Measurements from ENCODE around the gene KRT77.
"Not testable (repeated sequence)": the region's sequence is repeated elsewhere in the genome, so short reads cannot be mapped to it uniquely, and the experiment has no call there.

Gene KRT77

DNA sequence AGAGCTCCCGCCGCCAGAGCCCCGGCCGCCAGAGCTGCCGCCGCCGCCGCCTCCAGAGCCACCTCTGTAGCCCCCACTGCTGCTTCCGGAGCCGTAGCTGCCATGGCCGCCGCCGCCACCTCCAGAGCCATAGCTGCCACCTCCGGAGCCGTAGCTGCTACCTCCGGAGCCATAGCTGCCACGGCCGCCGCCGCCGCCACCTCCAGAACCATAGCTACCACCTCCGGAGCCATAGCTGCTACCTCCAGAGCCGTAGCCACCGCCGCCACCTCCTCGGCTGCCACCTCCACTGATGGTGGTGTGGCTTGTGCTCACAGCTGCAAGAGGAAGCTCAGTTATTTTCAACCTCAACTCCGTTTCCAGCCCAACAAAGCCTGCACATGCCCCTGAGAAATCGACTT is 28.0 kb downstream of the KRT77 start:
- no peak for DNase-seq (ENCODE audit: low read depth)

DNA sequence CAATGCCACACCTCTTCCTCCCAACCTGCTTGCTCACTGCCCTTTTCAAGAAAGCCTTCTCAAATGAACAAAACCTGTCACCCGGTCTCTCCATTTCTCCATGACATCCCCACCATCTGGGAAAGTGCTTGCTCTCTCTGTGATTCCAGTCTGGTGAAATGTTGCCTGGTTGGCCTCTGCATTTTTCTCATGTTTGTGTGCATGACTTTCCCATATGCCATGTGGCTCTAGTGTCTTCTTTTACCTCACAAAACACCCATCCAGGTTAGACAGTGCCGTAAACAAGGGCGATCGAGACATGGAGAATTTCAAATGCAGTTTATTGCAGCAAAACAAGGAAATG is 28.9 kb downstream of the KRT77 start:
- no peak for DNase-seq (ENCODE audit: low read depth)

- no peak for DNase-seq (ENCODE audit: low read depth)
These were observed 29.5 kb downstream of the KRT77 start for GRCh38 chr12:52673713-52674432.

DNA sequence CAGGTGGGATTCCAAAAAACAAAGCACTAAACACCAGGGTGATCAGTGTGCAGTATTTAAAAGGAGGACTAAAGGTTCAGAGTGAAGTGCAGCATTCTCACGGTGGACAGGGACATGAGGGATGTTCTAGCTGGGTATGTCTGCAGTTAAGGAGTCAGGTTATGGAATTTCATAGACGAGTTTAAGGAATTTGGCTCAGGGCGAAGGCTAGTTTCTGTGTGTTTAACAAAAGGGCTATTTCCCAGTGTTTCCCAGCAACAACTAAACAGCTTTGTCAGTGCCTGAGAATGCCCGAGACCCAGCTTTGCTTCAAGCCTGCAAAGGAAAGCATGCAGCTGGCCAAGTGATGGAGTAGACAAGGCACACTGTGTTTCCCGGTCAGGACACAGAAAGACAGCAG is 30.1 kb downstream of the KRT77 start:
- DNase-seq (ENCODE audit: low read depth): no peak

GRCh38 chr12:52672321-52672933 is 30.9 kb downstream of the KRT77 start:
- peak; percentile 37 for DNase-seq (ENCODE audit: low read depth)

- DNase-seq (ENCODE audit: low read depth): no peak
These were observed 32.4 kb downstream of the KRT77 start for GRCh38 chr12:52670961-52671360.

DNA sequence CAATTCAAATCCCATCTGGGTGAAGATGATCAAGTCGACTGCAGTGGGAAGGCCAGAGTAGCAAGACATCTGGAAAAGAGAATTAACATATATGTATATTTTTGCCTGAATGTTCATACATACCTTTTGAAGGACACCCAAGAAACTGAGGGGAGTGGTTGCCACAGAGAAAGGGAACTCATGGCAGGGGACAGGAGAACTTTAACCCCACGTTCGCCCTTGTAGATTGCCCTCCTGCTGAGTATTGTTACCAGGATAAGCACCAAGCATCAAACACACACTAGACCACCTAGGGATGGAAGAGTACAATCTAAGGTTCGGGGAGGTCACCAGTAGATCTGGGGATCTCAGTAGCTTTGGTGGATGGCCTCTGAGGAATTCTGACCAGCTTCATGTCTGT is 32.8 kb downstream of the KRT77 start:
- DNase-seq (ENCODE audit: low read depth): no peak

- not testable (repeated sequence) for DNase-seq (ENCODE audit: low read depth)
These were observed 33.4 kb downstream of the KRT77 start for GRCh38 chr12:52669941-52670340.

- DNase-seq (ENCODE audit: low read depth): no peak
These were observed 33.9 kb downstream of the KRT77 start for GRCh38 chr12:52669426-52669825.

- DNase-seq (ENCODE audit: low read depth): no peak
These were observed 35.4 kb downstream of the KRT77 start for GRCh38 chr12:52667931-52668330.

DNA sequence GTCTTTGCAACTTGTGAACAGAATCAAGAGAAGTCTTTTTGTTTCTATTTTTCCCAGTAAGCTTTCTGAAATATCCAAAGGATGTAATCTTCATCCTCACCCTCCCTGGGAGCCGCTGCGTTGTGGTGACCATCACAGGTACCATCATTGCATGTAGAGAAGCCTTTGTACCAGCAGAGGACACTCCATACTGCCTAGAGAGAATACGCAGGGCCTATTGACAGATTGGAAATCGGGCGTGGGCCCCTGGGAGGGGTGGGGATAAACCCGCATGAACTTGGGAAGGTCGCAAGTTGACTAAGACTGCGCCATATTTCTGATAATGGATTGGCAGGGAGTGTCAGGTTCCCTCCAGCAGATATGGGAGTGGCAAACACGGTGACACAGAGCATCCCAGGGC is 35.8 kb downstream of the KRT77 start:
- no peak for DNase-seq (ENCODE audit: low read depth)

DNA sequence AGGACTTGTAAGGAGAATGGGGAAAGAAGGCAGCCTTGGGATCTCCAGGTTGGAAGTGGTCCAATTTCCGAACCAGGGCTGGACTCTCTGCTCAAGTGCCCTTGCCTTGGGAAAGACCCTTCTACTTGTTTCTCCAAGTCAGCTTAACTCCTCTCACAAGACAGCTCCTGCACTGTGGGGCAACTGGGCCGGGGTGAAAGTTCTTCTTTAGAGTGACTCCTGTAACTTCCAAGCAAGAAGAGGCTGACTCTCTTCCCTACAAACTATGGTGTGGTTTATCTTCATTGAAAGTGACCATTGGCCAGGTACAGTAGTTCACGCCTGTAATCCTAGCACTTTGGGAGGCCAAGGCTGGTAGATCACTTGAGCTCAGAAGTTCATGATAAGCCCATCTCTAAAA is 36.9 kb downstream of the KRT77 start:
- DNase-seq (ENCODE audit: low read depth): no peak

DNA sequence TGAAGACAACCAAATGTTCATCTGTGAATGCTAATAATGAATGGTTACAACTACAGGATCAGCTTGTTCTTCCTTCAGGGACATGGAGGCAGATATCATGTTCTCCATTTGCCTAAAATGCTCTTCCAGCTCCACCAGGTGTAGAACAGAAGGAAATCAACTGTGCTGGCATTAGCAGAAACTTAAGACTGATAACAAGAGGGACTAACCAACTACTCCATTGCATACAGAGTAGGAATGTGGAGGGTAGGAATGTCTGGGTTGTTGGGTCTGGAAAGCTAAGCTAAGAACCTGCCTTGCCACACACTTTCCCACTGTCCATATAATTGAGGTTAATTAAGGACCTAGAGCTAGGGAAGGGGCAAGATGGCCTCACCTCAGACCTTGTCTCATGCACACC is 39.9 kb downstream of the KRT77 start:
- DNase-seq (ENCODE audit: low read depth): no peak

GRCh38 chr12:52662918-52663229 is 40.5 kb downstream of the KRT77 start:
- DNase-seq (ENCODE audit: low read depth): no peak

DNA sequence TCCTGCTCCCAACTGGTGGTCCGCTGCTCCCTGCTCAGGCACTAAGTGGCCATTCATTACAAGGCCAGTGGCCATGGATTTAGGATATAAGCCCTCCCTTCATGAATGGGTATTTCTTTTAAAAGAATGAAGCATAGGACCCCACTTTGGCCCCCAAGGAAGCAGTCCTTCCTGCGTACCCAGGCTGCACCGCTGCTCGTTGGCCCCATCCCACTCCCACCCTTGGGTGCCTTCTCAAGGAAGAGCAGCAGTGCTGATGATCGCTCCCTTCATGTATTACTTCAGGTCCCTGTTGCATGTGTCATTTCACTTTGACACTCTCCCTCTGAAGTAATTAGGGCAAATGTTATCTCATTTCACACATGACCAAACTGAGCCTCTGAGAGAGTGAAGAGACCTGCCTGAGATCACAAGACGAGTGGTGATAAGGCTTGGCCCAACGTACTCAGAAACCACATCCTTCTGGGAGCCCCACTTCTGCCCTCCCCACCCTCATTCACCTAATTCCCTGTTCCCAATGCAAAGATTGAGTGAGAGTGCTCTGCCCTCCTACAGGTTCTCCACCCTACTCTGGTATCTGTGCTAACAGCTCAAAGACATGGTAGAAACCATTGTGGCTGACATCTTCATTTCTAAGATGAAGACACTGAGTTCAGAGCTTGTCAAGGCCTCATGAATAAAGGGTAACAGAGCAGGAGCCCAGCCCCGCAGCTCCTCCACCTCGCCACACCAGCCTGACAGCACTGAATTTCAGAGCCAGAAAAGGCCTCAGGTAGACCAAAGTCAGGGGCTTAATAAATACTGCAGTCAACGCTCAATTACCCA is 41.0 kb downstream of the KRT77 start:
- no peak for DNase-seq (ENCODE audit: low read depth)

DNA sequence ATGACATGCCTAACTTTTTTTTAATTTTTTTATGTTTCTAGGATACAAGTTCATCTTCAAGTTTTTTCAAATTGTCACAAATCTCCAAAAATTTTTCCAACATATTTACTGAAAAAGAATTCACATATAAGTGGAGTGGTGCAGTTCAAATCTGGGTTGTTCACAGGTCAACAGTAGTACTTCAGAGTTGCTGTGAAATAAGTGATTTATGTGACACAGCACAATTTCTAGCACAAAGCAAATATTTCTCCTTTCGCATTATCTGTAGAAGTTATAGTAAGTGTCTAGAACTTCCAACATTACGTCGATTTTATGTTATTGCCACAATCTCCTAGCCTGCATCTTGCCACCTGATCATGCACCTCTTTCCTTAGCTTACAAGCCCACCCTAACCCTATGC is 41.7 kb downstream of the KRT77 start:
- no peak for DNase-seq (ENCODE audit: low read depth)

DNA sequence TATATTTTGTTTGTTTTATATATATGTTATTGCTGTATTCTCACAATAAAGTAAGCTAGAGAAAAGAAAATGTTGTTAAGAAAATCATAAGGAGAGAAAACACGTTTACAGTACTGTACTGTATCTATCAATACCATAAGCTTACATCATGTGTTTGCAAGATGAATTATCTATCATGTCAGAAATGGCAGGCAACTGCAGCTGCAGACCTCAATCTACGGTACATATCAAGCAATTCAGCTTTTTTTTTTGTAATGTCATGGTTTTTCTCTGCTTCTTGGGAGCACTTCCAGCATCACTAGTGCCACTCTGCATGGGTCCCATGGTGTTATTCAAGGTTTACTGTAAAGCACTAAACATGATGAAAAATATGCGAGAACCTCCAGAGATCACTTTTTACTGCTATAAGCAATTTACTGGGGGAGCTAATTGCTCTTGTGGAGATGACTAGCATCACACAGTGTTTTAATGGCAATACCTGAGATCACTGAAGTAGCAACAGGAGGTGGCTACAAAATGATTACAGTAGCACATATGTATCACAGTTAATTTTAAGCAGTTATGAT is 42.3 kb downstream of the KRT77 start:
- DNase-seq (ENCODE audit: low read depth): no peak

DNA sequence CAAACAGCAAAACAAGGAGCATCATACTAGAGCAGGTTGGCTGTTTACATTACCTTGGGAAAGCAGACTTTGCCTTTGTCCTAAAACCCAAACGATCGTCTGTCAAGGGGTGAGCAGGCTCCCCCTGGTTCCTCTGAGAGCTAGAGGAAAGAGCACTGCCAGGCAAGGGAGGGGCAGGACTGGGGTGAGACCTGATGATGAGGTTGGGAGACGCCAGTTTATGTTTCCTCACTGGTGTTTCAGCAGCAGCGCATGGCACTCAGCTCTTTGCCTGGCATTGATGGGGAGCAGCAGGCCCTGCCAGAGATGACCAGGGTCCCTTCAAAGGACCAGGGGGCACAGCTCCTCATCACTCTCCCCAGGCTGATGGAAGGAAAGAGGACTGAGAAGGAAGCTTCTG is 43.4 kb downstream of the KRT77 start:
- no peak for DNase-seq (ENCODE audit: low read depth)

DNA sequence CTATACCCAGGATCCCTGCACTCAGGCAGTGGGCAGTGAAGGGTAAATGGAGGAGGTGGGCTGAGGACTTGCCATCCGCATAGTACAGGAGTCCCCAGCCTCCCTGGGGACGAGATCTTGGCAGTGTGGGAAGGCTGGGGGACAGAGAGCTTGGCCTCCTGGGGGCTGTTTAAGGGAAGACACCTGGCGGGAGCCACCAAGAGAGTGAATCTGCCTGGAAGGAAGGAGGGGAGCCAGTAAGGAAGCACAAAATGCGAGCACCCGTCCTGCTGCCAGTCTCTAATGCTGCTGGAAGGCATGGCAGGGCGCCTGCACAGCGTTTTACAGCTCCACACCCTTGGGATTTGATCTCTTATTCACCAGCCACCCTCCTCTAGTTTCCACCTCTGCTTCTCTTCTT is 43.9 kb downstream of the KRT77 start:
- DNase-seq (ENCODE audit: low read depth): no peak

GRCh38 chr12:52658196-52658595 is 45.1 kb downstream of the KRT77 start:
- DNase-seq (ENCODE audit: low read depth): no peak

- DNase-seq (ENCODE audit: low read depth): no peak
These were observed 45.9 kb downstream of the KRT77 start for GRCh38 chr12:52657250-52657902.

- no peak for DNase-seq (ENCODE audit: low read depth)
These were observed 46.7 kb downstream of the KRT77 start for GRCh38 chr12:52656616-52657015.

DNA sequence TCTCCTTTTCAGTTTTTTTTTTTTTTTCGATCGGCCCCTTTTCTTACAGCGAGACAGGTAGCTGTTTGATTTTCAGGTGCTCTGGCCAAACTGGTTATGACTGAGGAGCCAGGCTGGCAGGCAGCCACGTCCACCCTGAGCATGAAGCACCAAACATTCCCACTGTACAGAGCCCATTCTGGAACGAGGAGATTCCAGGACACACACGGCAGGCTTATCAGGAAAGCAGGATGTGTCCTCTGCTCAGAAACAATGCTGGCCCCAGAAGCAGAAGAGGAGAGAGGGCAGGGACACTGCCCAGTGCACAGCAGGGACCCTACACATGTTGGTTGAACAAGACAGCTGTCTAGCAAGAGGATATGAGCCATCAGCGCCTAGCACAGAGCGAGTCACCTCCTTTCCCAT is 47.6 kb downstream of the KRT77 start:
- DNase-seq (ENCODE audit: low read depth): no peak
